WTC11 (cell line): ENCODE results near the gene HOXA13. TPM values are rescaled to one million over a fixed set of nuclear protein-coding genes. Genes with fewer than 3 reads are reported as not detected.
A peak's percentile ranks its signal among the peaks of the same experiment; 100 is the strongest.

ENCODE experiments used
- ATAC-seq: fragments of 200-7000 bp; cut with Tn5 transposase; 2 replicates; pipeline ENCODE4 v1.10.0; 2021; ENCODE audit warnings: mild to moderate bottlenecking, moderate library complexity
- CTCF ChIA-PET: fragments of 300-600 bp; sonication (Branson Sonifier 250); formaldehyde crosslinking; loops from one replicate; lab custom pipeline; 2021; ENCODE audit warnings: antibody characterized with exemption; lab: Charles Lee
- POLR2A ChIA-PET: fragments of 350-600 bp; sonication (Branson Sonifier 250); formaldehyde crosslinking; loops from one replicate; lab custom pipeline; 2021; ENCODE audit warnings: antibody characterized with exemption; lab: Charles Lee
- DNase-seq: peaks from one replicate; pipeline ENCODE4 v3.0.0; 2021; ENCODE audit warnings: low spot score
- H3K27ac Mint-ChIP-seq: 2 replicates; pipeline ENCODE4 v1.8.0; 2021; ENCODE audit warnings: mixed read lengths
- H3K27me3 Mint-ChIP-seq: 2 replicates; pipeline ENCODE4 v1.8.0; 2021; ENCODE audit warnings: low read depth, mild to moderate bottlenecking, moderate library complexity, mixed read lengths
- H3K36me3 Mint-ChIP-seq: 2 replicates; pipeline ENCODE4 v1.8.0; 2021; ENCODE audit warnings: mixed read lengths
- H3K4me1 Mint-ChIP-seq: 2 replicates; pipeline ENCODE4 v1.8.0; 2022; ENCODE audit warnings: mixed read lengths
- H3K4me3 Mint-ChIP-seq: 2 replicates; pipeline ENCODE4 v1.8.0; 2021; ENCODE audit warnings: mild to moderate bottlenecking, moderate library complexity, mixed read lengths
- H3K9me3 Mint-ChIP-seq: 2 replicates; pipeline ENCODE4 v1.8.0; 2021; ENCODE audit warnings: mixed read lengths
- AR ChIP-seq: fragments of 250-450 bp; sonication (Bioruptor Pico); IDR thresholded peaks from 2 replicates; pipeline ENCODE4 v1.9.0; 2021; ENCODE audit warnings: mild to moderate bottlenecking
- ATF3 ChIP-seq: sonication (generic); formaldehyde crosslinking; conservative IDR thresholded peaks from 2 replicates; pipeline ENCODE4 v1.8.1; 2022; ENCODE audit warnings: mild to moderate bottlenecking, missing genetic modification reagents
- CBFB ChIP-seq: sonication (generic); formaldehyde crosslinking; IDR thresholded peaks from 2 replicates; pipeline ENCODE4 v1.8.1; 2022; ENCODE audit warnings: mild to moderate bottlenecking, low read depth, missing genetic modification reagents
- EMX1 ChIP-seq: fragments of 250-450 bp; sonication (Bioruptor Pico); IDR thresholded peaks from 2 replicates; pipeline ENCODE4 v1.8.0; 2021; ENCODE audit warnings: mild to moderate bottlenecking
- ETV6 ChIP-seq: sonication (generic); formaldehyde crosslinking; IDR thresholded peaks from 2 replicates; pipeline ENCODE4 v1.8.1; 2022; ENCODE audit warnings: mild to moderate bottlenecking, missing genetic modification reagents
- FOXK1 ChIP-seq: sonication (generic); formaldehyde crosslinking; IDR thresholded peaks from 2 replicates; pipeline ENCODE4 v1.8.0; 2022; ENCODE audit warnings: mild to moderate bottlenecking, moderate library complexity, missing genetic modification reagents
- GRHL2 ChIP-seq: fragments of 250-450 bp; sonication (Bioruptor Pico); IDR thresholded peaks from 2 replicates; pipeline ENCODE4 v1.8.0; 2022; ENCODE audit warnings: mild to moderate bottlenecking, moderate library complexity; ENCODE audit not compliant: insufficient replicate concordance, severe bottlenecking
- HMGA2 ChIP-seq: fragments of 250-450 bp; sonication (Bioruptor Pico); IDR thresholded peaks from 2 replicates; pipeline ENCODE4 v1.4.0; 2021; ENCODE audit warnings: mild to moderate bottlenecking, moderate library complexity
- HMGXB4 ChIP-seq: sonication (generic); formaldehyde crosslinking; IDR thresholded peaks from 2 replicates; pipeline ENCODE4 v1.8.1; 2023; ENCODE audit warnings: mild to moderate bottlenecking, moderate library complexity, missing genetic modification reagents
- IRF2 ChIP-seq: sonication (generic); formaldehyde crosslinking; IDR thresholded peaks from 2 replicates; pipeline ENCODE4 v1.8.0; 2022; ENCODE audit warnings: low read depth, missing genetic modification reagents, borderline replicate concordance
- JUN ChIP-seq: sonication (generic); formaldehyde crosslinking; IDR thresholded peaks from 2 replicates; pipeline ENCODE4 v1.8.0; 2023; ENCODE audit warnings: mild to moderate bottlenecking, missing genetic modification reagents
- KAT7 ChIP-seq: sonication (generic); formaldehyde crosslinking; IDR thresholded peaks from 2 replicates; pipeline ENCODE4 v1.8.1; 2023; ENCODE audit warnings: missing genetic modification reagents, mild to moderate bottlenecking, borderline replicate concordance
- MXD4 ChIP-seq: fragments of 250-450 bp; sonication (Bioruptor Pico); IDR thresholded peaks from 2 replicates; pipeline ENCODE4 v1.8.0; 2021; ENCODE audit warnings: mild to moderate bottlenecking, moderate library complexity, borderline replicate concordance
- SP1 ChIP-seq: sonication (generic); formaldehyde crosslinking; conservative IDR thresholded peaks from 2 replicates; pipeline ENCODE4 v1.8.1; 2022; ENCODE audit warnings: missing genetic modification reagents
- TCF7 ChIP-seq: sonication (generic); formaldehyde crosslinking; IDR thresholded peaks from 2 replicates; pipeline ENCODE4 v1.8.0; 2022; ENCODE audit warnings: mild to moderate bottlenecking, low read depth, missing genetic modification reagents, moderate library complexity
- TP53 ChIP-seq: sonication (generic); formaldehyde crosslinking; IDR thresholded peaks from 2 replicates; pipeline ENCODE4 v1.8.1; 2023; ENCODE audit warnings: mild to moderate bottlenecking, missing genetic modification reagents
- USF2 ChIP-seq: sonication (generic); formaldehyde crosslinking; IDR thresholded peaks from 2 replicates; pipeline ENCODE4 v1.8.1; 2023; ENCODE audit warnings: mild to moderate bottlenecking, missing genetic modification reagents, moderate library complexity
- ZBTB21 ChIP-seq: sonication (generic); formaldehyde crosslinking; IDR thresholded peaks from 2 replicates; pipeline ENCODE4 v1.8.1; 2023; ENCODE audit warnings: mild to moderate bottlenecking, missing genetic modification reagents, borderline replicate concordance
- ZNF423 ChIP-seq: fragments of 250-450 bp; sonication (Bioruptor Pico); IDR thresholded peaks from 2 replicates; pipeline ENCODE4 v2.1.2; 2022; ENCODE audit warnings: mild to moderate bottlenecking, moderate library complexity
- total RNA-seq: library from RNA; stranded (reverse); gene quantifications from 3 replicates; pipeline ENCODE4 v1.2.3, GENCODE V29; 2021

Gene HOXA13
- total RNA-seq, 1 experiment from 2014 or later, result not detected

- ATAC-seq (no peak), DNase-seq (no peak)
- TF ChIP-seq ZNF423 (no peak), TCF7 (CRISPR knock-in tag) (no peak), ETV6 (CRISPR knock-in tag) (no peak), JUN (CRISPR knock-in tag) (no peak), ATF3 (CRISPR knock-in tag) (no peak), AR (no peak), GRHL2 (CRISPR knock-in tag) (no peak)
- no peaks in the 10 kb centered on the region for H3K36me3 Mint-ChIP-seq
- no peaks in the 10 kb centered on the region for H3K9me3 Mint-ChIP-seq
- H3K4me1 Mint-ChIP-seq, result peaks cover 43% of the 10 kb centered on the region
- H3K27ac Mint-ChIP-seq, result no peak overlapping the region
- ChIA-PET CTCF (interaction anchor here (1.5 kb wide), 1 partner anchor 42 kb away, joined by 5 read pairs; no protein-coding TSS in a partner anchor), POLR2A (no interaction called here)
- peaks cover 100% of the 10 kb centered on the region for H3K27me3 Mint-ChIP-seq
- H3K4me3 Mint-ChIP-seq, result no peak overlapping the region
These were observed 37.9 kb upstream of the HOXA13 start for GRCh38 chr7:27237735-27238334.

- TF ChIP-seq ETV6 (CRISPR knock-in tag) (peak; percentile 69; the same call in 1 of the 2 replicates), HMGA2 (CRISPR knock-in tag) (no peak), SP1 (CRISPR knock-in tag) (0 out of 2 replicates have a peak, but pooled peaks have one; percentile 14), IRF2 (CRISPR knock-in tag) (no peak), TP53 (CRISPR knock-in tag) (0 out of 2 replicates have a peak, but pooled peaks have one; percentile 13), KAT7 (CRISPR knock-in tag) (peak; percentile 66; the same call in 1 of the 2 replicates), USF2 (CRISPR knock-in tag) (peak; percentile 24; the same call in 1 of the 2 replicates), ZBTB21 (CRISPR knock-in tag) (peak; percentile 39; the same call in 1 of the 2 replicates), CBFB (CRISPR knock-in tag) (0 out of 2 replicates have a peak, but pooled peaks have one; percentile 34), FOXK1 (peak; percentile 33; the same call in 1 of the 2 replicates), MXD4 (CRISPR knock-in tag) (no peak), HMGXB4 (CRISPR knock-in tag) (peak; percentile 73; the same call in 1 of the 2 replicates), EMX1 (CRISPR knock-in tag) (no peak)
- Mint-ChIP-seq H3K4me3 (peak overlapping the region; percentile 69), H3K27me3 (peaks cover 98% of the 10 kb centered on the region), H3K36me3 (no peaks in the 10 kb centered on the region), H3K9me3 (no peaks in the 10 kb centered on the region), H3K4me1 (peaks cover 22% of the 10 kb centered on the region), H3K27ac (no peak overlapping the region)
- DNase-seq (peak; percentile 84), ATAC-seq (peak; percentile 80)
- CTCF ChIA-PET, result interaction anchor here (0.5 to 2.5 kb wide), 20 partner anchors 8 to 826 kb away, joined by 3 to 22 read pairs (median 3); partner anchors contain the start of gene HIBADH
- POLR2A ChIA-PET, result no interaction called here
These were observed 35.8 kb upstream of the HOXA13 start for GRCh38 chr7:27235387-27236311.
